HEK293 (cell line): ENCODE data around the gene TMEM140.

Experiments used
- BCL11A ChIP-seq: fragments of 450-650 bp; formaldehyde crosslinking; IDR thresholded peaks from 2 replicates; pipeline ENCODE4 v1.5.1; 2016; ENCODE audit warnings: low read depth, missing biosample characterization, missing genetic modification characterization
- CTCF ChIP-seq: fragments of 450-650 bp; formaldehyde crosslinking; IDR thresholded peaks from 2 replicates; pipeline ENCODE4 v1.5.1; 2016; ENCODE audit warnings: missing biosample characterization, missing genetic modification characterization
- FEZF1 ChIP-seq: fragments of 450-650 bp; formaldehyde crosslinking; IDR thresholded peaks from 2 replicates; pipeline ENCODE4 v1.5.1; 2016; ENCODE audit warnings: missing biosample characterization, missing genetic modification characterization
- KLF16 ChIP-seq: fragments of 450-650 bp; formaldehyde crosslinking; IDR thresholded peaks from 2 replicates; pipeline ENCODE4 v1.5.1; 2017; ENCODE audit warnings: missing biosample characterization, missing genetic modification characterization
- KLF7 ChIP-seq: fragments of 450-650 bp; formaldehyde crosslinking; IDR thresholded peaks from 2 replicates; pipeline ENCODE4 v1.5.1; 2016; ENCODE audit warnings: missing biosample characterization, missing genetic modification characterization, borderline replicate concordance
- KLF8 ChIP-seq: fragments of 450-650 bp; formaldehyde crosslinking; IDR thresholded peaks from 2 replicates; pipeline ENCODE4 v1.5.1; 2016; ENCODE audit warnings: missing biosample characterization, missing genetic modification characterization
- KLF9 ChIP-seq: fragments of 450-650 bp; formaldehyde crosslinking; IDR thresholded peaks from 2 replicates; pipeline ENCODE4 v1.5.1; 2016; ENCODE audit warnings: missing biosample characterization, missing genetic modification characterization, low read depth
- MEIS1 ChIP-seq: sonication (generic); formaldehyde crosslinking; IDR thresholded peaks from 2 replicates; pipeline ENCODE4 v1.8.1; 2022; ENCODE audit warnings: missing genetic modification reagents, mild to moderate bottlenecking, borderline replicate concordance
- MZF1 ChIP-seq: fragments of 450-650 bp; formaldehyde crosslinking; IDR thresholded peaks from 2 replicates; pipeline ENCODE4 v1.5.1; 2017; ENCODE audit warnings: missing biosample characterization, missing genetic modification characterization, borderline replicate concordance
- OVOL3 ChIP-seq: fragments of 450-650 bp; formaldehyde crosslinking; IDR thresholded peaks from 2 replicates; pipeline ENCODE4 v1.5.1; 2016; ENCODE audit warnings: missing biosample characterization, missing genetic modification characterization
- SCRT1 ChIP-seq: fragments of 450-650 bp; formaldehyde crosslinking; IDR thresholded peaks from 2 replicates; pipeline ENCODE4 v1.5.1; 2016; ENCODE audit warnings: missing biosample characterization, missing genetic modification characterization, borderline replicate concordance
- SCRT2 ChIP-seq: fragments of 450-650 bp; formaldehyde crosslinking; IDR thresholded peaks from 2 replicates; pipeline ENCODE4 v1.5.1; 2016; ENCODE audit warnings: missing biosample characterization, missing genetic modification characterization
- TRIM28 ChIP-seq: IDR thresholded peaks from 2 replicates; pipeline ENCODE4 v1.6.1; 2011; ENCODE audit warnings: low read length, control low read depth, borderline replicate concordance
- ZBTB21 ChIP-seq: fragments of 450-650 bp; formaldehyde crosslinking; IDR thresholded peaks from 2 replicates; pipeline ENCODE4 v1.5.1; 2017; ENCODE audit warnings: missing biosample characterization, missing genetic modification characterization
- ZBTB7A ChIP-seq: fragments of 450-650 bp; formaldehyde crosslinking; IDR thresholded peaks from 2 replicates; pipeline ENCODE4 v1.5.1; 2016; ENCODE audit warnings: low read depth, missing biosample characterization, missing genetic modification characterization
- ZFP41 ChIP-seq: fragments of 450-650 bp; formaldehyde crosslinking; IDR thresholded peaks from 2 replicates; pipeline ENCODE4 v1.5.1; 2016; ENCODE audit warnings: missing biosample characterization, missing genetic modification characterization, borderline replicate concordance
- ZNF10 ChIP-seq: fragments of 450-650 bp; formaldehyde crosslinking; IDR thresholded peaks from 2 replicates; pipeline ENCODE4 v1.5.1; 2017; ENCODE audit warnings: missing biosample characterization, missing genetic modification characterization
- ZNF138 ChIP-seq: fragments of 450-650 bp; formaldehyde crosslinking; IDR thresholded peaks from 2 replicates; pipeline ENCODE4 v1.5.1; 2016; ENCODE audit warnings: missing biosample characterization, missing genetic modification characterization, borderline replicate concordance
- ZNF169 ChIP-seq: fragments of 450-650 bp; formaldehyde crosslinking; IDR thresholded peaks from 2 replicates; pipeline ENCODE4 v1.5.1; 2016; ENCODE audit warnings: missing biosample characterization, missing genetic modification characterization
- ZNF26 ChIP-seq: fragments of 450-650 bp; formaldehyde crosslinking; IDR thresholded peaks from 2 replicates; pipeline ENCODE4 v1.5.1; 2016; ENCODE audit warnings: missing biosample characterization, missing genetic modification characterization
- ZNF280C ChIP-seq: fragments of 450-650 bp; formaldehyde crosslinking; IDR thresholded peaks from 2 replicates; pipeline ENCODE4 v1.5.1; 2016; ENCODE audit warnings: missing biosample characterization, missing genetic modification characterization
- ZNF398 ChIP-seq: fragments of 450-650 bp; formaldehyde crosslinking; IDR thresholded peaks from 2 replicates; pipeline ENCODE4 v1.5.1; 2017; ENCODE audit warnings: missing biosample characterization, missing genetic modification characterization
- ZNF449 ChIP-seq: fragments of 450-650 bp; formaldehyde crosslinking; IDR thresholded peaks from 2 replicates; pipeline ENCODE4 v1.5.1; 2017; ENCODE audit warnings: missing biosample characterization, mild to moderate bottlenecking, missing genetic modification characterization, moderate library complexity
- ZNF571 ChIP-seq: fragments of 450-650 bp; formaldehyde crosslinking; IDR thresholded peaks from 2 replicates; pipeline ENCODE4 v1.5.0; 2017; ENCODE audit warnings: missing biosample characterization, missing genetic modification characterization
- ZNF580 ChIP-seq: fragments of 450-650 bp; formaldehyde crosslinking; IDR thresholded peaks from 2 replicates; pipeline ENCODE4 v1.5.1; 2016; ENCODE audit warnings: missing biosample characterization, missing genetic modification characterization
- ZNF626 ChIP-seq: fragments of 450-650 bp; sonication (Bioruptor Pico); formaldehyde crosslinking; IDR thresholded peaks from 2 replicates; pipeline ENCODE4 v1.5.1; 2018; ENCODE audit warnings: missing biosample characterization, missing genetic modification characterization, inconsistent platforms
- ZNF658 ChIP-seq: fragments of 450-650 bp; formaldehyde crosslinking; IDR thresholded peaks from 2 replicates; pipeline ENCODE4; 2016; ENCODE audit warnings: missing biosample characterization, missing genetic modification characterization
- ZNF670 ChIP-seq: fragments of 450-650 bp; formaldehyde crosslinking; IDR thresholded peaks from 2 replicates; pipeline ENCODE4 v1.5.1; 2016; ENCODE audit warnings: missing biosample characterization, missing genetic modification characterization, low read depth
- ZNF704 ChIP-seq: fragments of 450-650 bp; formaldehyde crosslinking; IDR thresholded peaks from 2 replicates; pipeline ENCODE4 v1.5.1; 2016; ENCODE audit warnings: missing biosample characterization, missing genetic modification characterization
- ZNF747 ChIP-seq: fragments of 450-650 bp; formaldehyde crosslinking; IDR thresholded peaks from 2 replicates; pipeline ENCODE4 v1.5.1; 2016; ENCODE audit warnings: missing biosample characterization, missing genetic modification characterization
- ZNF76 ChIP-seq: fragments of 450-650 bp; formaldehyde crosslinking; IDR thresholded peaks from 2 replicates; pipeline ENCODE4; 2016; ENCODE audit warnings: low read depth, missing biosample characterization, missing genetic modification characterization, borderline replicate concordance

The TMEM140 gene

GRCh38 chr7:135200821-135201331 is 53.0 kb downstream of the TMEM140 start (continued):
- no peak for TF ChIP-seq ZNF26 (tag by site-specific recombination)
- no peak for TF ChIP-seq ZNF449
- TF ChIP-seq MEIS1 (CRISPR knock-in tag): no peak
- no peak for TF ChIP-seq MZF1 (tag by site-specific recombination)
- no peak for TF ChIP-seq ZBTB21 (tag by site-specific recombination)
- TF ChIP-seq ZNF169 (tag by site-specific recombination): no peak
- TF ChIP-seq ZFP41 (tag by site-specific recombination): no peak
- no peak for TF ChIP-seq ZNF571 (tag by site-specific recombination)
- TF ChIP-seq ZNF280C (tag by site-specific recombination): no peak
- no peak for TF ChIP-seq ZNF10 (tag by site-specific recombination)
- no peak for TF ChIP-seq ZNF658 (tag by site-specific recombination)
- no peak for TF ChIP-seq ZNF670 (tag by site-specific recombination)
- no peak for TF ChIP-seq KLF7 (tag by site-specific recombination)
- no peak for TF ChIP-seq ZNF626
- TF ChIP-seq OVOL3 (tag by site-specific recombination): no peak
- TF ChIP-seq ZNF138: no peak
- no peak for TF ChIP-seq CTCF (tag by site-specific recombination)
- TF ChIP-seq ZBTB7A (tag by site-specific recombination): no peak
- no peak for TF ChIP-seq BCL11A (tag by site-specific recombination)
- no peak; the same call in 1 of the 2 replicates for TF ChIP-seq TRIM28
- TF ChIP-seq ZNF76 (tag by site-specific recombination): no peak
- no peak for TF ChIP-seq ZNF398 (tag by site-specific recombination)
- TF ChIP-seq FEZF1 (tag by site-specific recombination): no peak
- peak; percentile 28; the same call in 1 of the 2 replicates for TF ChIP-seq KLF9 (tag by site-specific recombination)
- 0 out of 2 replicates have a peak, but pooled peaks have one; percentile 31 for TF ChIP-seq KLF8 (tag by site-specific recombination)
- TF ChIP-seq SCRT1: no peak
- TF ChIP-seq SCRT2 (tag by site-specific recombination): no peak
- no peak for TF ChIP-seq ZNF704
- no peak for TF ChIP-seq ZNF747 (tag by site-specific recombination)
- no peak for TF ChIP-seq ZNF580 (tag by site-specific recombination)
- no peak for TF ChIP-seq KLF16 (tag by site-specific recombination)
